Measurements from ENCODE around the gene USP47.

USP47 gene

DNA sequence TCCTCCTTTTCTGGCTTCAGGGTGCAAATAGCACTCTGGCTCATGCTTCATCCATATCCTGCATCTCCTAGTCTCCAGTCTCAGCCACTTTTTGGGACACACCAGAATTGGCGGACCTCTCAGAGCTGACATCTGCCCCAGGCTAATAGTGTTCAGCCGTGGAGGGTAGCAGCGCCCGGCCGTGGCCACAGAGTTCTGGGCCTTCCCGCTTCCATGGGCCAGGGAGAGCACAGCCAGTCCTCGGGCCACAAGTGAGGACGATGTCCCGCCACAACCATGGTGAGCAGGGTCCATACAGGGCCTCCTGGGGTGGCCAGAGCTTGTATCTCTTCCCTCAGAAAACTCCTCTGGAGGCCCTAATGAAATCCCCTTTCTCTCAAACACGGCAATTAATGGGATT, 140.7 kb downstream of the USP47 start:
- DNase-seq: no peak

DNA sequence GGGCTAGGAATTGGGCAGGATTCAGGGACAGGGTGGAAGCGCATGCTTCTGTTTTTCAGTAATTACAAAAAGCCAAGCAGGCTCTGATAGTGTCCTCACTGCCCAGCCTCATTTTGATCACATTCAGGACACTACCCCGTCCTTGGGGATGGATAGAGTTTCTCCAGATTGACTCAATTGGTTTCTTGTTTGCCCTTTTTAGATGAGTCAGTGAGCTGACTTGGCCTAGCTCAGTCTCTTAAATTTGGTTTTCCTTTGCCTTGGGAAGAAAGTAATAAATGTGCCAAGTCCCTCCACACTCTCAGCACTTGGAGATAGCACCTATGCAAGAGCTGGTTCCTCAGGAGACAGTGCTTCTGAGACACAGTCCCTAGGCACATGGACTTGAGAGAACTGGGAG, 141.2 kb downstream of the USP47 start:
- DNase-seq: no peak

DNA sequence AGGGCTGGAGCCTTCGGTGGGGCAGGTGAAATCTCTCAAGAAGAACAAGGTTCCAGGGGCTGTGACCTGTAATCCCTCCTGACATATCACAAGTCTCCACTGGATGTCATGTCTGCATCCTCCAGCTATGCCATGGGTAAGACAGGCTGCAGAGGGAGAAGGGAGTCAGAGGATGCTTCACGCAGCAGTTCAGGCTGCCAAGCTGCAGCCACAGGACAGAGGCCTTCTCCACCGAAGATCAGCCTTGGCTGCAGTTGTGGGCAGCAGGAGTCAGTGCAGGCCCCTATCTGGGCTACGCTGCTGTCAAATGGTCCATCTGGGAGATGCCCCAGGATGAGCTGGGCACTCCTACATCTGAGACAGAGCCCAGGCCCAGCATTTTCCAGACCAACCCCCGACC, 141.7 kb downstream of the USP47 start:
- no peak for DNase-seq

DNA sequence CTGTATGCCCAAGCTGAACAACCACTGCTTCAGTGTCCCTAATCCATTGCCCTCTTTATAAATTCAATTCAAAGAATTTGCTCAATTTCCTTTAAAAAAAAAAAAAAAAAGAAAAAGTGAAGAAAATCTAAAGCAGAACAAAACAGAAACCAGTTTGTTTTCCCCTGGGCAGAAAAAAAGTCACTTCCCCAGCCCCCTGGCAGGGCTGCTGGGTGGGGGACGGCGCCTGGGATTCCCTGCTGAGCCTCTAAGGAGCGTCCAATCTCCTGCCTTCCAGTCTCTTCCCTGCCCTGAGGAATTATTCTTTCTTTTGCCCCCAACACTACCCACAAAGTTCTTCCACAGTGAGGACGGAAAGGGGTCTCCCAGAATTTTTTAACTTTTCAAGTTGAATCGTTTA, 142.8 kb downstream of the USP47 start:
- no peak for DNase-seq

DNA sequence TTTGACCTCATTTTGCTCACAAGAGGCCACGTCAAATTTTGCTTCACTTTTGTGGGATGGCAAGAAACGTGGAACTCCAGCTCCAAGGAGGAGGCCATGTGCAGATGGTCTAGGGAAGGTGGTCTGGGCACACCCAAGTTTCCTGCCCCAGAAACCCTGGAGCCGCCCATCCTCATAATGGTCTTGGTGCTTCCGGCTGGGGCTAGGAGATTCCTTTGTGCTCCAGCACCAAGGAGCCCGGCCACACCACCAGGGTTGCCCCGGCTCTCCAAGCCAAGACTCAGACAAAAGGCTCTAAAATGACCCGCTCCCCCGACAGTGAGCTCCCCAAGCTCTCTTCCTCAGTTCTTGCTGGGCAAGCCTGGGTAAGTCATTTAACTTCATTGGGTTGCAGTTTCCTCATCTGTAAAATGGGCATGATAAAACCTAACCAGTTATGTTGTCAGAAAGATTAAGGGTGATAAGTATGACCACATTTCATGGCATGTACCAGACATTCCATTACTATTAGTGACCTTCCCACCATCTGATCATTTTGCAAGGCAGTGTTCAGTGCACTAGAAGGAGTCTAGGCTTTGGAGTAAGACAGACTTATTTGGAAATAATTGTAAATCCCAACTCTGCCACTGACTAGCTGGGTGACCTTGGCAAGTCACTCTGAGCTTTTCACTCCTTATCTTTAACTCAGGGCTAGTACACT, 143.4 kb downstream of the USP47 start:
- no peak for DNase-seq

DNA sequence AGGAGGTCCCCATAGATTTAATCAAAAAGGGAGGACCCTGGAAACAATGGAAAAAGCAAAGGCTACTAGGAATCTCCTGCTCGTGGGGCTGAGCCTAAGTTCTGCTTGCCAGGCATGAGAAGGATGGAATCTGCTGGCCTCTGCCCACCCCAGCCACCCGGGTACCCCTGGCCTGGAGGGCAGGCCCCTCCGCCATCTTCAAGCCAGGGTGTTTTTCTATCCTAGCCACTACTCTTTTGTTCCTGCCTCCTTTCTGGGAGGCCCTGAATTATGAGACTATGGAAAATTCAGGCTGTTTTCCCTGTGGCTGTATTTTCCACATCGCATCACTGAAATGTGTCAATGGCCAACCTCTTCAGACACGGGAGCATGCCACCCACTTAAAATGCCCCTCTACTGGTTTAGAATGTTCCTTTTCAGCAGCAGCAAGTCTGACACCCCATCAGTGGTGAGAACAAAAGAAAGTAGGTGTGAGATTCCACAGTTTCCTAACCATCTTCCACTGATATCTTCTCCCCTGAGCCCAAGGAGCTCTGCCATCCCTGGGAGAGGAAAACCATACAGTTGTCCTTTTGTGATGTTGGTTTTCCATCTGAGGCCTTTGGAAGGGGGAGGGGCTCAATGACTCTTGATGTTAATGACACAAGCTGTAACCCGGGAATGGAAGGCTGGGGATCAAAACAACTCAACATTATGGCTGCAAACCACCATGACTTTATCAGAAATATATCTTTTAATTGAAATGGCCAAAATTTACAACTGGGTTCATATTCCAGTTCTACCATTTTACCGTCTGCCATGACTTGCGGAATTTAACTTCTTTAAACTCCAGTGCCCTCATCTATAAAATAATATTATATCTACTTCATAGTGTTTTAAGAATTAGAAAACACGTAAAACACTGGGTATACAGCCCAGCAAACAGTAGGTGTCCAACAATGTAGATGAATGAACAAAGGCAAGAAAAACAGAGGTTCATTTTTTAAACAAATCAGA, 144.5 kb downstream of the USP47 start:
- no peak for DNase-seq

DNA sequence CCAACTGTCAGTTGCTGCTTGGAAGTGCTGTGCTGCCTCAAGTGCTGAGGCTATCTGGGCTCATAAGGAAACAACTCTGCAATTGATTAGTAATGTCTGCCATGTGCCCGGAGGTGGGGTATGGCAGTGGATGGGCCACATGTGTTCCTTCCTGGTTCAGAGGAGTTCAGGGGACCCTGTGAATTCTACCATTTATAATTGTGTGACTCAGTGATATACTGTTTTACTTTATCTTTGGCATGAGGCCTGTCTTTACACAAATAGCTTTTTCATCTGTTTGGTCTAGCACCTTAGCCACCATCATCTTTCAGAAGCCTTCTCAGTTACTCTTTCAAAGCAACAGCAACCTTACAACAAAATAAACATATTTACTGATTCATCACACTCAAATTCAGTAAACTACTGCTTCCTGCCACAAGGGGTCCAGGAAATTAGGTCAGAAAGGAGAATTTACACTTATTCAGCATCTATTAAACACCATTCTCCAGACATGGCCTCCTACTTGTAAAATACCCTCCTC, 145.8 kb downstream of the USP47 start:
- no peak for DNase-seq

DNA sequence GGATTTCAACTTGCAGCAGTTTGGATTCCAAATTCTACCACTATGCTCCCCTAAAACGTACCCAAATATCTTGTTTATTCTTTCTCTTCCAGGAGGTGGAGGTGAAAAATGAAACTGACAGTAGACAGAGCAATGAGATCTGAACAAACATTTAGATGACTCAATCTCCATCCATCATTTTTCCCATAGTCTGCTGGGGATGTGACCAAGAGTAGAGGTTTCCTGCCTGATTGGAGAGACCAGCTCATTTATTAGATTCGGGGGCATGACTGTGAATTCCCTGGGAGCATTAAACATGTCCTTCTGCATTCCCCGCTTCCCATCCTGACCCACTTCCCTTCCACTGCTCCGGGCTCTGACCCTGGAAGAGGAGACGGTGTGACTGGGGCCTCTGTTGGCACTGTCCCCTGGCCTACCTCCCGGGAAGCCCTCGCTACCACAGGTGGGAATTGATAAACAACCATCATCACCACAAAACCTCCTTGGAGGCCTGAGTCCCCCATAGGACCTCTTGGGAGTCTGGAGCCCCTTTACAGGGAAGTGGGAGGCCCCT, 146.4 kb downstream of the USP47 start:
- no peak for DNase-seq

DNA sequence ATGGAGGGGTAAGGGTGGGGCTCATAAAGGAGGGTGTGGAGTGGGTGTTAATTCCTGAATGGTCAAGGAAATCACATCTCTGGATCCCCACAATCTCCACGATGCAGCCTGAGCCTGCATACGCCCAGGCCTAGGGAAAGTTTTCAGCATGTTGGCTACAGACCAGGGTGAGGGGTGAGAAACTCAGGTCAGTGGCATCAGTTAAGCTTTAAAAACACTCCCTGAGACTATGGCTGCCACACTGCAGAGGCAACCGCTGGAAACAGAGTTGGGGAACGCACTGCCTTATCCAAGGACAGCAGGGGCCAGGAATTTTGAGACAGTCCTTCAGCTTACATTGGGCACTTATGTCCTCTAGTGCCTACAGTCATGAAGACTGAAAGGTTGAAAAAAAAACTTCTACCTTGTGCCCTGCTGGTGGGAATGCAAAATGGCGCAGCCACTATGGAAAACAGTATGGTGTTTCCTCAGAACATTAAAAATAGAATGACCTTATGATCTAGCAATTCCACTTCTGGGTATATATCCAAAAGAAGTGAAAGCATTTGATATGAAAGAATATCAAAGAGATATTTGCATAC, 147.0 kb downstream of the USP47 start:
- DNase-seq: no peak

DNA sequence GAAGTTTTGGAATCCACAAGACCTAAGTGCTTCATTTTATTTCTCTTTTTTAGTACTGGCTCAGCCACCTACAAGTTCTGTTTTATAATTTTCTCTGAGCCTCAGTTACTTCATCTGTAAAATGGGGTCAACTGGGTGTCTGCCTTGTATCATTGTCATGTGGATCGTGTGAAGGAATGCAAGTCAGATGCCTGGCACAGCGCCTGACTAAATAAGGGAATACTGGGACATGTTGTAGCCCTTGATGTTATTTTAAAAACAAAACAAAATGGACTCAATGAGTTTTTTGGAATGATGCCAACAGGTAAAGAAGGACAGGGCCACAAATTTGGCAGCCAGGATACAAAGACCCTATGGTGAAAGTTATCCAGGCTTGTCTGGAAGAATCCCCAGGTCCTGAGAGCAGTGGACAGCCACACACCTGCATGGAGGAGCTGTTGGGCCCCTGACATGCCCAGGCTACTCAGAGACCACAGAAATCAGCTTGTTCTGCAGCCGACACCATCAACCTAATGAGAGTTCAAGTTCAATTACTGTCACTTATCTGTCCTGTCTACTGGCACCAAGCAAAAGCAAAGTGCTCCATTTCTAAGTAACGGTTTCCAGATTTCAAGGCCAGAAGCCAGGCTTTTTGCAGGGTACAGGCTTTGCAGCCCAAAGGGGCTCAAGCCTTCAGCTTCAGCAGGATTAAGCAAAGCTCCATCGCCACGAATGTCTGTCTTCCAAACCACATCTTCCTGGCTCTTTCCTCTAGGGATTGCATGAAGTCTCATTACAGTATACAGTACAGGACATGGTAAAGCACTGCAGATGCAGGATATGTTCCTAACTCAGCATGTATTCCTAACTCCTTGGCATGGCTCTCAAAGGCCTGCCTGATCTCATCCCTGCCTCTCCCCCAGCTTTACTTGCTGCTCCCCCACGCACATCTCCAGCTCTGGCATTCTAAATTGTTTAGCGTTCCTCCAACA, 148.3 kb downstream of the USP47 start:
- no peak for DNase-seq

DNA sequence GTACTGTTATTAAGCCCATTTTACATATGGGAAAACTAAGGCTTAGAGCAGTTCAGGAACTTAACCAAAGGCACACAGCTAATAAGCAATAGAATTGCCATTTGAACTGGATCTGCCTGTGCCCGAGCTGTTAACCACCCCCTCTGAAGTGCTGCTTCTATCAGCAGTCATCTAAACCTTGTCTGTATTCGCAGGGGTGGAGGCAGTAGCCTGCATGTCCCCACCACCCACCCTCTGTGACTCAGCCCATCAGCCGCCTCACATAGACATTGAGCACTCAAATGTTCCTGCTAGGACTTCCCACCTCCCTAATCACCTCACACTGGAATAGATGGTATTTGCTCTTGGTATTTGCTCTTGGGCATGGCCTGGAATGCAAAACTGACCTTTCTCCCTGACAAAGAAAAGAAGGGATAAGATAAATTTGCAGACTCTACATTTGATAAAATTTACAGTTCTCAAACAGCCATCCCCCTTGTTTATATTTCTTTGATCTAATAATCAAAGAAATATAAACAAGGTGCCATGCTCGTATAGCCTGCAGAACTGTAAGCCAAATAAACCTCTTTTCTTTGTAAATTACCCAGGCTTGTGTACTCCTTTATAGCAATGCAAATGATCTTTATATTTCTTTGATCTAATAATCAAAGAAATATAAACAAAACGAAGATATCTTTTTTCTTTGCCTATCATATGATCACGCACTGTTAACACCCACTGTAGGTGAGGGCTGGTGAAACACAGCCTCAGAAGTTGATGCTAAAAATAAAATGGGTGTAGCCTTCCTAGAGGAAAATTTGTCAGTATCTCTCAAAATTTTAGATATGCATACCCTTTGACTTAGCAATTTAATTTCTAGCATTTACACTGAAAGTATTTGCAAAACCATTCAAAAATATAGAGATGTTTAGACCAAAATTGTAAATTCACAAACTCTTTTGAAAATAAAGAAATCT, 150.8 kb downstream of the USP47 start:
- DNase-seq: no peak

DNA sequence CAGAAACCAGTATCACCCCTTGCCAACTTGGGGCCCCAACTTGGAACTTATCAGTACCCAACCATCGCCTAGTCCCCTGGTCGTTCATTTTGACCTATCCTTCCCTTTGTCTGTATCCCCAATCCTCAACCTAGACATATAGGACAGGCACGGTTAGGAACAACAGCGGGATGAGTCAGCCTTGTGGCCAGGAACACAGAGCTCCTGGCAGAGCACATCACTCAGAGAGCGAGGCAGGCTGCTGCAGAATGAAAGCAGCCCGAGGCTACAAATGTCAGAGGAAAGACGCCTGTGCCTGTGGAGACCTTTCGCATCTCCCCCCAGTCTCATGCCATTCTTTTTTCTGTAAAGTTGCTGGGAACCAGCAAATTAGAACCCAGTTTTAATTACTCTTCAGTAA, 152.1 kb downstream of the USP47 start:
- DNase-seq: no peak

DNA sequence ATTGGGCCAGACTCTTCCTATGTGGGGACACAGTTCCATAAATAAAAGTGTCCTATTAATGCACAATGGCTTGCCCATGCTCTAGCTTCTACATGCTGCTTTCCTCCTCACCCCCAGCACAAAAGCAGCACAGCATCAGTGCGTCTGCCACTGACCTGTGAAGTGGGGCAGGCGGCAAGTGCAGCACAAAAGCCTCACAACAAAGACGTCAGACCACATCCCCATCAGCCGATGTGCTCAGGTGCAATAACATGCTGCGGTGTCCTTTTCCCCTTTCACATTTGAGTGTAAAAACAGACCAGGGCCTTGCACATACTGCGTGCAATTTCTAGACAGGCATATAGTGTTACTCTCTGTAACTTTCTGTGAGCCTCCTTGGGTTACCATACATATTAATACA, 153.8 kb downstream of the USP47 start:
- DNase-seq: no peak

DNA sequence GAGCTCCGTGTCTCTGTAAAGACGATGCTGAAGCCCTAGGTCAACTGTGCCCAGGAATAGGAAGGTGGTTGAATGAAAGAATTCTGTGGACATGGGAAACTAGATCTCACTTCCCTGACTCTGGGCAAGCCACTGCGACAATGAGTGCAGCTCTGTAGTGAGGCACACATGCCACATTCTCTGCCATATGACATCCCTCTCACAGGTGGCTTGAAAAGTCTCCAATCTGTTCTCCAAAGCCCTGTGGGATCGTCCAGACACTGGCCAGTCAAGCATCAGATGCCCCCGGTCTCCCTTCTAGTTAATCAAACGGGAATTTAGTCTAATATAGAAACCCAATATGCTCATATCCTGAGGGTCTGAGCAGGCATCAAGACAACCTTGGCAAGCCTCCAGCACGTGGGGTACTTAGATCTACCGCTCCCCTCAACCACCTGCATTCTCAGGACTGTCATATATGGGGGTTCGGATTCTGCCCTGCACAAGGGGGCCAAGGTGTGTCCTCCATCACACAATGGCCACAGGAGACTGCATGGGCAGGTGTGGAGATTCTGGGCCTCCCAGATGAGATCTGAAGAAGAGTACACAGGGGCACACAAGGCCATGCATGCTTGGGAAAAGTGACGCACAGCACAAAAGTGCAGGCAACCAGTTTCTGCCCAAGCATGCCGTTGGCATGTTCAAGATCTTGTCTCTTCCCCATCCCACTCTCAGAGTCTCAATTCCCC, 154.7 kb downstream of the USP47 start:
- no peak for DNase-seq

DNA sequence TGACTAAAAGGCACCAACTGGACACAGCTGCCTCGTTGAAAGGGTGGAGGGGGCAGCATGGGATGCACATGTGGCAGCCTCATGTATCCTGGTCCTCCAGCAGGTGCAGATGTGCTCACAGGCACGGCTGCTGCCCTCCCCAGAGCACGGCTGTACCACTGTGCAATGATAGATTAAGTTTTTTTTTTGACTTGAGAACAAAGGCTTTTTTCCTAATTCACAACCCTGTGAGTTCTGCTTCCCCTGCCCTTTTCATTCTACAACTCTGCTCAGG, 155.2 kb downstream of the USP47 start:
- DNase-seq: no peak

DNA sequence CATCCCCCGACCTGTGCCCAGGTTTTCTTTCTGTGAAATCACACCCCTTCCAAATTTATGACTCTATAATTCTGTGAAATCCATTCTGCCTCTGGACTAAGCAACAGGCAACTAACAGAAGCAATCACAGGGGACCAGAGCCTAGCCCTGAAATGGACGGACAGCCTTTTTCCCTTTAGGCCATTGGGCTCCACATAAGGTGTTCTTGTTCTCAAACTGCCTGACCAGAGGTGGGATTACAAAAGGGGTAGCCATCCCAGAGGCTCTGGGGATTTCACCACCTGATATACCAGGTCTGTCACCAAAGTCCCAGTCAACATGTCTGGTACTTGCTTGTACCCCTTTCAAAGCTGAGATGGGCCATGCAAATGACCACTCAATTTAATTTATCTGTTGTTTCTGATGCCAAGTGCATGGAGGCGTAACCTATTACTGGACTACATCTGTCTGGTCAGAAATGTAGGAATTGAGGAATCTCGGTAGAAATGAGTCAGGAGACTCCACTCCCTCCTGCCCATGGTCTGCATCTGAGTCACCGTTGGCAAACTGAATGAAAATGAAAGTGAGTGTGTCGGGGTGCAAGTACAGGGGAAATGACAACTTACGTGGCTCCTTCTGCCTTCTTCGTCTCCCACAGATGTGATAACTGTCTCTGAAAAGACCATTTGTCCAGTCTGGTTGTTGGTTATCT, 156.5 kb downstream of the USP47 start:
- no peak for DNase-seq

DNA sequence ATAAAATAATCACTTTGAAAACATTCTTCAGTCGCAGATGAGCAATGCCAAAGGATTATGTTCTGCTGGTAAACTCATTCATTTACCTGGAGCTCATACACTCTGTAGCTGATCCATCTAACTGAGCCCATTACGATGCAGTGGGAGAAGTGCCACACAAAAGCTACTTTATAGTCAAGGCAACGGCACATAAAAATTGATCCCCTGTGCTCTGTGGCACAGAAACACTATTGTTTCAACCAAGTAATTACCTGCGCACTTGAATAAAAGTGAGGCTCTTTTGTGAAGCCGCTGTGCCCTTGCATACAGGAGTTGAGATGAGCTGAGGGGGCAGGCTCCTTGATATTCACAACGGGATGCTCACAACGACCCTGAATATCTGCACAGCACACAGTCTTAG, 159.4 kb downstream of the USP47 start:
- DNase-seq: no peak

DNA sequence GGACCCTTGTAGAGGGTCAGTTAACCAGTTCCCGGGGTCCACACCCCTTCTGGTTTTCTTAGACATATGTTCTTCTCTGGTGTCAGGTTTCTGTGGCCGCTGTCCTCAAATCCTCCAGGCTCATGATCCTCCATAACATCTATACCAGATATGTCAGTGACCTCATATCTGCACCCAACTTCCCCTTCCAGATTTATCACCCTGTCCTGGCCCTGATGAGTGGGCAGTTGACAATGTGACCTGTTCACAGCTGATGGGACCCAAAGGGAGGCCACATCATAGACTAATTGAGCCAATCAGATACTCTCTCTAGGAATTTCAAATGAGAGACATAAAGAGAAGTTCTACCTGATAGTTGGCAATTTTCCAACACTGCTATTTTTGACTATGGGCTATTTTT, 161.6 kb downstream of the USP47 start:
- no peak for DNase-seq

DNA sequence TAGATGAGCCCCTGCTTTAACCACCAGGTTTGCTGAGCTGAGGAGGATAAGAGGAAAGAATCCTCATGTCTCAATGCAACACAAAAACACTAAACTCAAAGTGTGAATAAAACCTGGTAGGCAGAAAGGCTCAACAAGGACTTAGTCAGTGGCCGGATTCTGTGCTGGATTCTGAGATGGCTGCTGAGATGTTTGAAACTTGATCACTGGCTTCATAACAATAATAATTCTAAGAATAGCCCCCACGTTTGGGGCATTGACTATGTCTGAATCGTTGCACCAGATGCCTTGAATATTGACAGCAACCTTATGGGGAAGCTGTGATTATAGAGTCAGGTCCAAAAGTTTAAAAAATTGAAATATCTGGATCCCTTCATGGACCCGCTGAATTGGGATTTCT, 162.0 kb downstream of the USP47 start:
- no peak for DNase-seq

DNA sequence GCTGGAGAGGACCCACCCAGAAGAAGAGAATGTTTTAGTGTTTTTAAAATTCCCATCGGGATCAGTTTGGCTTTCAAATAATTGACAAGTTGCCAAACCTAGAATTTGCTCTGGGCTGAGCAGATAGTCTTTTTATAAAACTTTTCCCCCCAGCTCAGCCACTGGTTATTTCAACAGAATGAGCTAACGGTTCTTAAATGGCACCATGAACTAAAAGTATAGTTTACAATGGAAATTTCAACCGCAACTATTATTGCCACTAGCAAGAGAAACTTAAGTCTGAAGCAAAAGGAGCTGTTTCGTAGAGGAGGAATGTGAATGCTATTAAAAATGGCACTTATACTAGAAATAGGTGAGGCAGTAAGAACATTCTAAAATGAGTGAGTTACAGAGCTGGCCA, 163.3 kb downstream of the USP47 start:
- DNase-seq: no peak

All from T-helper 9 cell (primary cell).